ENCODE measurements around the gene VSNL1.

The VSNL1 gene

DNA sequence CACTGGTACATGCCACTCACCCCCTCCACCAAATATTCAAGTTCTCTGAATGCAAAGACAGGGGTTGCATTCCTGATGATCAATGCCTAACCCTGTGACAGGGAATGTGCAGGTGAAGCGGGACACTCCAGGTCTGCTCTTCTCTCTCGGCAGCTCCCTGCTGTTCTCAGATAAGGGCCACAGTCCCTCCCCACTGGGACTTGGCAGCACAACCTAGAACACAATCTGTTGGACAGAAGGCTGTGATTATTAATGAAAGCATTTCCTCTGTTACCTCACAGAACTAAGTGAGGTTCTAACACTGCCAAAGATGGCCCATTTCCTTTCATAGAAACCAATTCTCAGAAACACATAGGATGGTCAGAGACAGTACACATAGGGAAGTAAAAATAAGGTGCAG, 42.7 kb downstream of the VSNL1 start:
- DNase-seq (ENCODE audit: low read depth): no peak

DNA sequence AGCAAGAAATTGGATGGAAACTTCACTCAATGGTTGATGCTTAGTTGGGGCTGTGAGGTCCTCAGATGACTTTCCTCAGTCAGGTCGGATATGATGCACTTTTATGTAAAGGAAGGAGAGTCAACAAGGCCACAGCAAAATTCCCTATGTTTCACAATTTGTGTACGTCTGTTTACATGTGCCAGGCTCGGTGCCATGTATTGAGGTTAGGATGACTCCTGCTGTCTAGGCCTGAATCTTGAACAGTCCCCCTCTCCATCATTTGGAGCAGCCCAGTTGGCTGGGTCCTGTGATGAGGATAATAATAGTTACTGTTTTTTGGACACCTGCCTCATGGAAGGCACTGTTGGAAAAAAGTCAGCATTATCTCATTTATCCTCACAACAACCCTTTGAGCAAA, 43.1 kb downstream of the VSNL1 start:
- DNase-seq (ENCODE audit: low read depth): no peak

DNA sequence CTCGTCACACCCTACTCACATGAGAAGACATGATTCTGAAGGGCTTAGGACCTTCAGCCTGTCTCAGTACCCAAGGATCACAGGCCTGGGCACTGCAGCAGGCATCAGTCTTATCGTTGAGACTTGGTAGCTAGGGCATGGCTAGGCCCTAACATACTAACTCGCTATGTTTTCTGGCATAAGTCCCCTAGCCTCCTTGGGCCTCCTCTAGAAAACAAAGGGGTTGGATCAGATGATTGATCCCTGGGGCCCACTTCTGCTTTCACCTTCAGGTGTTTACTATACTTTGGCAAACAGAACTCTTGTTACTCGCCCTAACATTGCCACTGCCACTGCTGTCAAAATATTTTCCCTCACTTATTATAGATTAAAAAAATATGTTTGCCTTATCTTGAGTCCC, 44.2 kb downstream of the VSNL1 start:
- DNase-seq (ENCODE audit: low read depth): no peak

DNA sequence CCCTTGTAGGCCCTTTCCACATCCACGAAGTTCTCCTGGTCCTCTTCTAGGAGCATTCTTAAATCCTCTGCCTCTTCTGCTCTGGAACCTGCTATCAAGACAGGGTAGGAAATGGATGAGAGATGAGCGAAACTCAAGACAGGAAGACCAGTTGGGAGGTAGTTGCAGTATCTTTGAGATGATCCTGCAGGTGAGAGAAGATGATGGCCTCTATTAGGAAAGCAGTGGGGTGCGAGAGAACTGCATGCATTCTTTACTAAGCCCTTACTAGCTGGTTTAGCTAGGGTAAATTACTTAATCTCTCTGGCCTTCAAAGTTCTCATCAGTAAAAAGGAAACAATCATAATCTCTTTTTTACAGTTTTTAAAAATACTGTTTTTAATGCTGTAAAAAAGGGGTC, 47.0 kb downstream of the VSNL1 start:
- no peak for DNase-seq (ENCODE audit: low read depth)

DNA sequence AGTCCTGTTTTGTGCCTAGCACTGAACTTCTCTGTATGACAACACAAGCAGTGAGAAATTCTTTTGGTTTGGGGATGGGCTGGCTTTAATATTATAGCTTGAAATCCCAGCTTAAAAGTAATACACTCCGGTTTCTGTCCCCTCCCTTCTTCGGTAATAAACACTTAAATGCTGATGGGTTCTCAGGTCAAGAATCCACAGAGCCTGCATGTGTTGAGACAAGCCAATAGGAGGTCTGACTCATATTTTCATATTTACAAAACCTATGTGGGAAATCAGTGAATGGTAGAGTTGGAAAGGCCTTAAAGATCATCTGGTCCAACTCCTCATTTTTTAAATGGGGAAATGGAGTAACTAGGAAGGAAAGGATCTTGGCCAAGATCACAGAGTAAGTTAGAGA, 47.5 kb downstream of the VSNL1 start:
- no peak for DNase-seq (ENCODE audit: low read depth)

DNA sequence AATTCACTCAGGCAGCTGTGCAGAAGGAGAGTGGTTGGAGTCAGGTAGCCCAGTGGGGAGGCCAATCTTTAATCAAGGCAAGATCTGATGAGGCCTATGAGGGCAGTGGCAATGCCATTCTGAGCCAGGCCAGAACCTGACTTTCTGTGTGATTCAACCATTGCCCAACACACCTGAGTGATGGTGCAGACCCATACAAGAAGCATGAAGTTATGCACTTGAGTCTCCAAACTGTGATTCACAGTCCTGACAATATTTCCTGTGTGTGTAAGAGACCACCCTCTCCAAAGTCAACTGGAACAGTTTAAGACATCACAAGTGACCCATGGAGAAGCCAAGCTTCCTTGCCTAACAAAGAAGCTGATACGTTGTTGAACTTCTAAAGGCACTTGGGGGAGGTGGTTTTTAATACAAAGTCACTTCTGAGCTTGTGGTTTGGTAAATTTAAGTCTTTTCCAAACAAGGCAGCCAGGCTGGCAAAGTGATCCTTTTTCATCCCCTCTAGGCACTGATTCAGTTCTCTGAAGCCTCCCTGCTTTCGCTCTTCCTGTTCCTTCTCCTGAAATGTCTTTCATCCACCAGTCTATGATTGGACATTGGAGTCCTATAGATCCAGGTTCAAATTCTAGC, 49.0 kb downstream of the VSNL1 start:
- no peak for DNase-seq (ENCODE audit: low read depth)

DNA sequence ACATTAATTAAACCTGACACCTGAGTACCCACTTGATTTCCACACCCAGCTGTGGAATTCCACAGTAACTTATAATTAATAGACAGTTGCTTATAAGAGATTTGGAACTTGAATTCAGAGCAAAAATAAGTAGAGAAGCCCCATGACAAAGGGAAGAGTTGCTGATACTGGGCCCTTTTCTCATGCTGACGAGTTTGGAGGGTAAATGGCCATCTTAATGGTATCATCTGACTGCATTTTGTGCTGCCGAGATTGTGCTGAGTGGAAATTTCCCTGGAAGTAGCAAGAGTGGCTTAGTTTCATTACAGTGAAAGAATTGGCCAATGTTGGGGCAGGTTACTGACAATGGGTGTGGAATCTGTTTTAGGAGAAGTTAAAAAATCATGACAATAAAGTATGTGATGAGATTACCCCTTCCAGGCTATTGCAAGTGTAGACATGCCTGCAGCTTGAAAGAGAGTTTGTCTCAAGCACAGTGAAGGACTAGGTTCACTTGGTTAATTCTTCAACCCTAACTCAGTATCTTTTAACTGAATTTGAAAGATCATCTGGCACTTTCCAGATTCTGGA, 49.9 kb downstream of the VSNL1 start:
- no peak for DNase-seq (ENCODE audit: low read depth)

DNA sequence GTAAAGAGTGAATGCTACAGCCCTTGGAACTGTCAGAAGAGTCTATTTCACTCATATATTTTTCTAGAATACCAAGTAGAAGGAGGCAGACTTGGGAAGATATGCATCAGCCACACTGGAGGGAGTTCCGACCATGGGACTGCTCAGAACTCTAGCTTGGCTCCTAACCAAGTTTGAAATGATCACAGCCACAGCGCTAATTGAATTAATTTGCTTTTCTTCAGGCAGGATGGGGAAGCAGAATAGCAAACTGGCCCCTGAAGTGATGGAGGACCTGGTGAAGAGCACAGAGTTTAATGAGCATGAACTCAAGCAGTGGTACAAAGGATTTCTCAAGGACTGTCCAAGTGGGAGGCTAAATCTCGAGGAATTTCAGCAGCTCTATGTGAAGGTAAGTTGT, 51.4 kb downstream of the VSNL1 start:
- no peak for DNase-seq (ENCODE audit: low read depth)

DNA sequence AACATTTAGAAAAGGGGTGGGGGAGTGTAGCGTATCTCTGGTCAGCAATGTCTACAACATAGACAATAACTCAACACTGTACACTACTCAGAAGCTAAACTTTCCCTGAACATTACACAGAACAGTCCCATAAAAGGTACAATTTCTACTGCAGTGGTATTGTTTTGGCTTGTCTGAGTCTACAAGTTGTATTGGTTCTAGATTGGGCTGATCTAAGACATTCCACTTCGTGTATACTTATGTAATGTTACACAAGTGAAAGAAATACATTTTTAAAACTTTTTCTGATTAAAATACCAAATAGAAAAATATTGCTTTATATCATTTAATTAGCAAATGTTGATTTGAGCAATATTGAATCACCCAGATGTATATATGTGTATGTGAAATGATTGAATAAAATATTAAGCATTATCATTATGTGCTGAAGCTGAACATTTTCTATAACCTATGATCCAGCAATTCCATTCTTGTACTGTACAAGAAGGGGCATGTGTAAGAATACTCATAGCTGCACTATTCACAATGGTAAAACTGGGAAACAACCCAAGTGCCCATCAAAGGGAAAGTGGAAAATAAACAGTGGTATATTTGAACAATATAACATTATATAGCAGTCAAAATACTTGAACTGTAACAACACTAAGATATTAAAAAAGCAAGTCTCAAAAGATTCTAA, 52.4 kb downstream of the VSNL1 start:
- DNase-seq (ENCODE audit: low read depth): no peak

DNA sequence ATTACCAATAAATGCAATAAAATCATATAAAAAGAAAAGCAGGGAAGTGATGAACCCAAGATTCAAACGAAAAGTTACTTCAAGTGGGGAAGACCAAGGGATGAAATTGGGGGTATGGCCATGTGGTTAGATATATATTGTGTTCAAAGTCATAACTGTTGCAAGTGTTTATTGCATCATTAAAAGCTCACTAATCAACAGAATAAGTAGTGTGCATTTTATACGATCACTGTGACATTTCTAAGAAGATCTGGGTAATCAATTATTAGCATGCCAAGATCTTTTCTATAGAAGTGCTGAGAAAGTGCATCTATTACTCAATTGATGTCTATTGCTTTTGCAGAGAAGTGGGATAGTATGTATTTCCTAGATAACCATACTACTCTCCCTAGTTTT, 52.9 kb downstream of the VSNL1 start:
- no peak for DNase-seq (ENCODE audit: low read depth)

DNA sequence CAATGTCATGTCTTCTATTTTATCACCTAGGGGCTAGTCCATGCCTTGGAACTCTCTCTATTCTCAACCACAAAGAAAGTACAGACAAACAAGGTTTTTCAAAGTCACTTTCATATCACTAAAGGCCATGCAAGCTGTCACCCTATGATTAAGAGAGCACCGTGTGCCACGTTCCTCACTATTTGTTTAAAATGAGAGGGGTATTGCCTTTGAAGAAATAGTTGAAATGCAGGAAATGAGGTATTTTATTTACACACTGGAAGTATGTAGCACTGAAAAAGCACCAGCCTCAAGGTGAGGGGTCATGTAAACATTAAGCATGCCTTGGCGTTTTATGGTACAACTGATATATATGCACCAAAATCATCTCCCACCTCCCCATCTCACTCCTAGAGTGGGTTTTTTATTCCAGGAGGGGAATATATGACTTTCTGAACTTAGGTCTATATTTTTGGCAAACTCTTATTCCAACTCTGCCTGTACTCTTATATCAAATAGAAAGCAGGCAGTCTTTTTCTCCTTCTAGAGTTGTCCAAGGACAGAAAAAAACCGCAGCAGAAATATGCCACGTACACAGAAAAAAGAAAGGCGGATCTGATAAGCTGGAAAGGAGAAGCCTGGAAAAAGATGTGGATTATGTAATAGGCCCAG, 53.5 kb downstream of the VSNL1 start:
- no peak for DNase-seq (ENCODE audit: low read depth)

DNA sequence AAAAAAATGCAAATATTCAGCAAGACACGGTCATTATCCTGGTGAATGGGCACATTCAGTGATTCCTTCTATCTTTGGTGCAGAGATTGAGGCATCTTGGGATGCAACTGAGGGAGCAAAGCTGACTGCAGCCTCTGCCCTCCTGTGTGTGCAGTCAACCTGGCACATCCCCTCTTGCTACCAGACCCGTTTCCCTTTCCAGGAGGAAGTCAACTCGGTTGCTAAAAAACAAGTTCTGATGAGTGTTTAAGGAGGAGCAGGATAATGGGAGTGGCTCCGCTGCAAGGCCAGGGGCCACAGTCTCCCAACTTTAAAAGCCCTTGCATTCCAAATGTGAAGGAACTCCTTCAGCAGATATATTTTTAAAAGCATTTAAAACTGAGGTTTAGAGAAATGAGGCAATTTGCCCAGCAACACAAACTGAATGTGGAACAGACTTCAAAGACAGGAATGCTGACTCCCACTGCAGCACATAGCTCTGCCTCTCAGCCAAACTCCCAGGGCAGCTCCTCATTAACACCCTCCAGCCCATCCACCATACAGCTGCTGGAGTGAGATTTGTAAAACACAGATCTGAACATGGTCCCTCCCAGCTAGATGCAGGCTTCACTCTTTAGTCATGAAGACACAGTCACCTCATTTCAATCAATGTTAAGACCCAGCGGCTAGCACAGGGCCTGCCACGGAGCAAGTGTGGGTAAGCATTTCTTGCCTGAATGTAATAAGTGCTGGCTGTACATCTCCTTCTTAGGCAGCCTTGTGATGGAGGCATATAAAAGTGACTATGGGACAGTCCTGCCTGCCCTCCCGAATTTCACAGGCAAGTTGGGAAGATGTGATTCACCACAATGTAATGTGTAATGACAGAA, 54.3 kb downstream of the VSNL1 start:
- DNase-seq (ENCODE audit: low read depth): no peak

DNA sequence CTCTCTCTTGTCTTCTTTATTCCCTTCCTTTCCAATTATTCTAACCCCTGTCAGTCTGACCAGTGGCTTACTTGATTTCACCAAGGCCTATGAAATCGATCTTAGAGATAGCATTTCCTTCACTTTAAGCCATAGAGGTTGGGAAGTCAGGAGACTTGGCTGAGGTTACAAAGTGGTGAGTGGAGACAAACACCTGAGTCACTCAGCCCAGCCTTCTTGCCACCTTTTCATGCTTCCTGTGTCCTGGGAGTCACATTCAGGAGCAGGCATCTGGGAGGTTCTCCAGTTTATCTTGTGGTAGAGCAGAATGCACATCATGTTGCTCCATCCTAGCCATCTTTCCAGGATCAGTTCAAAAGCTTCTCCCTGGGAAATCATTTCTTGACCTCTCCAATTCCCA, 59.1 kb downstream of the VSNL1 start:
- DNase-seq (ENCODE audit: low read depth): no peak

DNA sequence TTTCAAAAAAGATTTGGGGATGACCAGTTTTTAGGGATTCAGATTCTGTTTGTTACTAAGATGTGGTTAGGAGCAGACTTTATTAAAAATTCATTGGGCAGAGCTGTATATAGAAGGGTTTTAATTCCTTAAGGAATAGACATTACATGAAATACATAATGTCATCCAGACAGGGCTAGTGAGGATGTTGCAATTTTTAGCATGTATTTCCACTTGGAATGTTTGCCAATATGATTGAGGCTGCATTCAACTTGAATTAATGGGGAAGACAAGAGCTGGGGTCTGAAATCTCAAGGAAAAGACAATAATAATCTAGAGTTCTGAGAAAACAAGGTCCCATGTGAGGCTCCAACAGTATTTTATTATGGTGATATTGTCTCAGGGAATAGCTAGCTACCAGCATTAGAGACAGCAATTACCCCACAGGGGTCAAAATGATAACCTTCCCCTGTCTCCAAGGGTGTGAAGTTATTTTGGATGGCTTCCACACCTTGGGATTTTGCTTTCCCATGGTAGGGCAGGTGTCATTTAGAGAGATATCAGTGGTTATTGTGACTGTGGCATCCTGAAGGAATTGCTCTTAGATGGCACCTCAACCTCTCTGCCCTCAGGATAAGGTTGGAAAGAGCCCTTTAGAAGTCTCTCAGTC, 60.2 kb downstream of the VSNL1 start:
- DNase-seq (ENCODE audit: low read depth): no peak

DNA sequence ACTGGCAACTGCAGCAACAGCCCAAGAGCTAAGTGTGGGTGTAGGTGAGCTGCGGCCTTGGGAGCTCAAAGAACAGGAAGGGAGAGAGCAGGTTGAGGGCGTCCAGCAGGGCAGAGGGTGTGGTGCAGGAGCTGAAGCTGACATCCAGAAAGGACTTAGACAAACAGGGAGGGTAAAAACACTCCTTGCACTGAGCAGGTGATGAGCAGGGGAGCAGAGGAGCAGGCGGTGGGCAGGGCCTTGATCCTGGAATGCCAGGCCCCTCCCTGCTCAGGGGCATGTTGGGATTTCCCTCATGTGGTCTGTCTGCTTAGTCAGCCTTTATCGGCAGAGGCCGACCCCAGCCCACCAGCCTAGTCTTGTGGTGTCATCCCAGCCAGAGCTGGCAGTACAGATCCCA, 63.6 kb downstream of the VSNL1 start:
- DNase-seq (ENCODE audit: low read depth): no peak

DNA sequence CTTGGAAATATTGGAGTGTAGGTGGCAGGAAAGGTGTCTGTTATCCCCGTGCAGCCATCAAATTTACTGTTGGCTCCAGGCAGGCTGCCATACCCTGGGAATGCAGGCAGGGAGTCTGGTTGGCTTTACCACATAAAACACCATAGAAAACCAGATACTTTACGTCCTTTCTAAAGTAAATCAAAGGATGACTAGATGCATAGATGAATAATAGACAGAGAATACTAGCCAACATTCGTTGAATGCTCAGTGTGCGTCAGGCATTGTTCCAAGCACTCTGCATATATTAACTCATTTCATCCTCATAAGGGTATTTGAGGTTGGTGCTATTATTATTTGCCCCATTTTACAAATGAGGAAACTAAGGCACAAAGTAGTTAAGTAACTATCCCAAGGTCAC, 65.2 kb downstream of the VSNL1 start:
- DNase-seq (ENCODE audit: low read depth): no peak

DNA sequence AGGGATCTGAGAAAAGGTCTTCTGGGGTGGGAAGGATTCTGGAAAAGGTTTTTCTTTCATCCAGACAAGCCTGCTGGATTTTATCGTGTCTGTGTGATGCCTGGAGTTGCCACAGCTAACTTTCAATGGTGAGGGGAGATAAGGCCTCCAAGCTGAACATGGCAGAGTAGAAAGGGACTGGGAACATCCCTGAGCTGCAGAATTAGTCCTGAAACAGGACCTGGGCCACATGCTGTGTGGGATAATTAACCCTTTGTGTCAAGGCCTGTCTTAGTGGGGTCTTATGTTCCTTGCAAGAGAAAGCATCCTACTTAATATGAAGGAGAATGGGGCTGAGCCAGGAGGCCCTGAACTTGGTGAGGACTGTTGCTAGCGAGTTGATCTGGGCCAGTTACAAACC, 66.4 kb downstream of the VSNL1 start:
- no peak for DNase-seq (ENCODE audit: low read depth)

DNA sequence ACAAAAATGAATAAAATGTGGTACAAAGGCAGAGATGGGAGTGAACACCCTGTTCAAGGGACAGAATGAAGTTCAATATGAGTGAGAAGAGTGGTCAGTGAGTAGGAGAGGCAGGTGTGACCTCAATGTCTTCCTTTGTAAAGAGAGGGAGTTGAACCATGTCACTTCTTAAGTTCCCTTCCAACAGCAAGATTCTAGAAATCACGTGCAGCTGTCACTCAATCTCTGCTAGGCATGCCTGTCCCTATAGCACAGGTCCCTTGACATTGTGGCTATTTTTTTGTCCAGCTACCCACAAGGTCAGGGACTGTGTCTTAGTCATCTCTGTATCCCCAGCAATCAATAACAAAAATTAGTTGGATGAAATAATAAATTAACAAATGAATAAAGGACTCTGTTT, 66.9 kb downstream of the VSNL1 start:
- DNase-seq (ENCODE audit: low read depth): no peak

DNA sequence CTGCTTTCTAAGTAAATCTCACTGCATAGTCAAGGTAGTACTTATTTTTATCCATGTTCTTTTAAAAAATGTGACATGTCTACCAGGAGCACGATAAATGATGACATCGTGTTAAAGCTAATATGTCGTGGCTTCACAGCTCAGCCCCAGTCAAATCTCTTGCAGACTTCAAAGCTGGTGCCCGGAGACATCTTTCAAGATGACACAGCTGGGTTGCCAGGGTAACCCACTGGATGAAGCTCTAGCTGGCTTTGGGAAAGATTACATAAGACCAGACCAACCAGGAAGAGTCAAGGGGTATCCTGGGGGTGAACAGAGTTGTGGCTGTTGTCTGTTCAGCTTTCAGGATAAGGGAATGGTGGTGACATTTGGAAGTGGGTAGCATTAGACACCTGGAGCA, 67.8 kb downstream of the VSNL1 start:
- DNase-seq (ENCODE audit: low read depth): no peak

DNA sequence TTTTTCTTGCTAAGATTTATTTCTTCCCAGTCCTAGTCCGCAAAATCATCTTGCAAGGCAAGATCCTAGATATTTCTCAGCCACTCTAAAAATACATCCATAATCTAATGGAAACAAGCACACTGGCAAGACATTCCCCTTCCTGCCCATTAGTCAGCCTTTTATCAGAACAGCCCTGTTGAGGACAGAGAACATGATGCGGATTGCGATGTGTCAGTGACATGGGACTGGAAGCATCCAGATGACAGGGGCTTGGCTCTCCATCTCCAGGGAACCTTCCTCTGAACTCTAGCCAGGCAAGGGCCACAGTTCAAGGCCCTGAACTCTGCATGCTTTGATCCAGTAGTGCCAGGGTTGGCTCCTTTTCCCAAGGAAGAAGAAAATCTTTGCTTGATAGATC, 70.0 kb downstream of the VSNL1 start:
- DNase-seq (ENCODE audit: low read depth): no peak

DNA sequence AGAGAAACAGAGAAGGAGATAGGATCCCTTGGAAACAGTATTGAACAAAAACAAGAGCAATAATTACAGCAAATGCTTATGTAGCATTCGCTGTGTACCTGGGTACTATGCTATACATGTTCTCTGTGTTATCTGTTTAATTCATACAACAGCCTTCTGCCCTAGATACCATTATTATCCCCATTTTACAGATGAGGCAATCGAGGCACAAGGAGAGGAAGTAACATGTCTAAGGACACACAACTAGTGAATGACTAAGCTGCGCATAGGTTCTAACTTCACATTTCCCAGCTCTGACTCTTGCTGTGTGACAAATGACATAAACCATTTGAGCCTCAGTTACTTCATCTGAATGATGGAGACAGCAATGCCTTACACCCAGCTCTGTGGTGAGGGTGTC, 70.5 kb downstream of the VSNL1 start:
- DNase-seq (ENCODE audit: low read depth): no peak
